ENCODE results near the gene UBC. TPM values are rescaled to one million over a fixed set of nuclear protein-coding genes. Genes with fewer than 3 reads are reported as not detected.
A peak's percentile ranks its signal among the peaks of the same experiment; 100 is the strongest.

Gene UBC
- total and polyA plus RNA-seq, 9 of the 15 experiments (the other 6 are each of a cell fraction or from before 2014, with no cell fraction given), result 533 to 1,153 (median 813) TPM

GRCh38 chr12:124913474-124914391, 717 bp downstream of the UBC start (continued):
- TF ChIP-seq JUND (IDR thresholded peaks at IDR 0.05; ENCODE audit: borderline replicate concordance, low read depth, low read length) (peak; percentile 93), JUND (tag; IDR thresholded peaks at IDR 0.05; ENCODE audit: borderline replicate concordance, low read depth, low read length) (peak; percentile 83; the same call in 2 of the 3 replicates), ZBTB26 (CRISPR knock-in tag; IDR thresholded peaks at IDR 0.05) (peak; percentile 20; the same call in 1 of the 2 replicates), ZBTB33 (CRISPR knock-in tag; IDR thresholded peaks at IDR 0.05) (no peak), HOMEZ (CRISPR knock-in tag; IDR thresholded peaks at IDR 0.05) (no peak), LARP7 (IDR thresholded peaks at IDR 0.05) (peak; percentile 93; the same call in 1 of the 2 replicates), ZBTB5 (IDR thresholded peaks at IDR 0.05) (0 out of 2 replicates have a peak, but pooled peaks have one; percentile 33), ZNF124 (CRISPR knock-in tag; IDR thresholded peaks at IDR 0.05) (no peak), CBFA2T3 (IDR thresholded peaks at IDR 0.05) (no peak), CREB5 (CRISPR knock-in tag; IDR thresholded peaks at IDR 0.05) (0 out of 2 replicates have a peak, but pooled peaks have one; percentile 78), BRD9 (IDR thresholded peaks at IDR 0.05; ENCODE audit: low read depth, partially characterized antibody) (peak; percentile 47), NRF1 (conservative IDR thresholded peaks at IDR 0.05 in 1 of 2, IDR thresholded peaks at IDR 0.05 in 1 of 2) (0 out of 4 replicates have a peak, but pooled peaks of 1 of the 2 experiments have one; percentile 5), E2F6 (IDR thresholded peaks at IDR 0.05; ENCODE audit: borderline replicate concordance in 1 of 2, extremely low read depth in 1 of 2, insufficient read depth in 1 of 2, insufficient read length in 1 of 2, low read depth in 1 of 2, low read length in 1 of 2, poor library complexity in 1 of 2, severe bottlenecking in 1 of 2) (peak; percentile 58 to 75), SNRNP70 (optimal IDR thresholded peaks at IDR 0.05; ENCODE audit: low read depth, low read length) (peak; percentile 94)

Measured in K562 (cell line).